K562 (cell line): ENCODE data around the gene PHF14. TPM values are rescaled to one million over a fixed set of nuclear protein-coding genes. Genes with fewer than 3 reads are reported as not detected.

Source experiments
- CUX1 ChIP-seq: fragments of 200-800 bp; sonication (Bioruptor generic); IDR thresholded peaks from 2 replicates; pipeline ENCODE4 v1.6.1; 2016; ENCODE audit warnings: missing genetic modification characterization, missing compliant biosample characterization
- E2F4 ChIP-seq: sonication (generic); formaldehyde crosslinking; IDR thresholded peaks from 2 replicates; pipeline ENCODE4 v1.8.0; 2022; ENCODE audit warnings: mild to moderate bottlenecking, low read depth, missing genetic modification reagents
- EZH2 ChIP-seq: IDR thresholded peaks from 2 replicates; pipeline ENCODE4 v1.6.1; 2012; ENCODE audit warnings: low read depth, mild to moderate bottlenecking, inconsistent platforms, low read length, borderline replicate concordance
- FOXK2 ChIP-seq, 2 experiments: fragments of 450-650 bp; IDR thresholded peaks in 1 of 2; conservative IDR thresholded peaks in 1 of 2; 2 replicates each; pipeline ENCODE4 v1.6.1; 2016; ENCODE audit warnings: low read depth in 2 of 2, mild to moderate bottlenecking in 1 of 2
- KDM1A ChIP-seq, 2 experiments: fragments of 450-650 bp; IDR thresholded peaks; 2 replicates each; pipeline ENCODE4 v1.6.1; 2016; ENCODE audit warnings: mild to moderate bottlenecking in 2 of 2
- MAFF ChIP-seq: IDR thresholded peaks from 2 replicates; pipeline ENCODE4 v1.6.1; 2012; ENCODE audit warnings: low read length, improper control_type of control experiment
- RBM15 ChIP-seq: fragments of 200-400 bp; formaldehyde crosslinking; IDR thresholded peaks from 2 replicates; pipeline ENCODE4 v1.6.1; 2018; ENCODE audit warnings: mild to moderate bottlenecking, low read length, moderate library complexity; ENCODE audit not compliant: insufficient read depth
- SLC30A9 ChIP-seq: fragments of 250-450 bp; sonication (Bioruptor Pico); IDR thresholded peaks from 2 replicates; pipeline ENCODE4 v1.8.0; 2022; ENCODE audit warnings: mild to moderate bottlenecking, moderate library complexity
- SREBF1 ChIP-seq: fragments of 150-350 bp; IDR thresholded peaks from 2 replicates; pipeline ENCODE4 v1.6.1; 2014; ENCODE audit warnings: antibody characterized with exemption, low read depth, low read length, borderline replicate concordance
- TAF9B ChIP-seq: fragments of 450-650 bp; IDR thresholded peaks from 2 replicates; pipeline ENCODE4 v1.6.1; 2018; ENCODE audit warnings: mild to moderate bottlenecking; ENCODE audit not compliant: partially characterized antibody
- UBTF ChIP-seq, 2 experiments: IDR thresholded peaks; 2 replicates each; pipeline ENCODE4 v1.6.1; 2012; ENCODE audit warnings: improper control_type of control experiment in 2 of 2, low read depth in 2 of 2, low read length in 2 of 2, borderline replicate concordance in 1 of 2
- ZBTB1 ChIP-seq: sonication (generic); formaldehyde crosslinking; IDR thresholded peaks from 2 replicates; pipeline ENCODE4 v1.8.1; 2023; ENCODE audit warnings: missing genetic modification reagents, low read depth, mild to moderate bottlenecking, borderline replicate concordance
- ZHX1 ChIP-seq: fragments of 150-350 bp; conservative IDR thresholded peaks from 2 replicates; pipeline ENCODE4 v1.6.1; 2014; ENCODE audit warnings: low read length
- ZNF174 ChIP-seq: fragments of 250-450 bp; sonication (Bioruptor Pico); IDR thresholded peaks from 2 replicates; pipeline ENCODE4 v1.4.0; 2020; ENCODE audit warnings: mild to moderate bottlenecking
- ZNF41 ChIP-seq: fragments of 250-450 bp; sonication (Bioruptor Pico); conservative IDR thresholded peaks from 2 replicates; pipeline ENCODE4 v1.4.0; 2020; ENCODE audit warnings: mild to moderate bottlenecking
- polyA plus RNA-seq, 8 experiments: library from polyadenylated mRNA; depleted of rRNA in 4 of 8; stranded (reverse) in 5 of 8; unstranded in 3 of 8; fragments of >200 nt; fragmentation: Nextera tagmentation in 2 of 8; fragmentation: Illumina TruSeq in 1 of 8; extraction: Ambion mirVana in 2 of 8; extraction: Trizol in 1 of 8; gene quantifications; 2 replicates each; pipeline versions ENCODE4 v1.2.1 to v1.2.3, GENCODE V29; 2011 to 2014; ENCODE audit warnings: inconsistent platforms in 1 of 8, missing spikeins in 1 of 8
- total RNA-seq, 7 experiments: library from RNA; depleted of rRNA in 6 of 7; stranded (reverse); fragments of >200 nt in 6 of 7; fragmentation: Illumina TruSeq in 2 of 7; extraction: Trizol in 2 of 7; gene quantifications; 2 replicates each; pipeline versions ENCODE4 v1.2.1 to v1.2.3, GENCODE V29; 2011 to 2021; ENCODE audit warnings: low replicate concordance in 1 of 7

Gene PHF14
- total and polyA plus RNA-seq, 9 of the 15 experiments (the other 6 are each of a cell fraction or from before 2014, with no cell fraction given) = 27.5 to 67.6 (median 41.4) TPM

- TF ChIP-seq MAFF (no peak; the same call in 1 of the 2 replicates), E2F4 (CRISPR knock-in tag) (no peak), ZNF41 (CRISPR knock-in tag) (0 out of 2 replicates have a peak, but pooled peaks have one; percentile 20), EZH2 (no peak), CUX1 (CRISPR knock-in tag) (no peak), FOXK2 (conservative IDR thresholded peaks at IDR 0.05 in 1 of 2, IDR thresholded peaks at IDR 0.05 in 1 of 2; ENCODE audit: low read depth in 2 of 2) (peak; percentile 50 to 58; a peak in 2 of 4 replicates), KDM1A (IDR thresholded peaks at IDR 0.05) (no peak), ZBTB1 (CRISPR knock-in tag) (no peak), RBM15 (no peak), UBTF (IDR thresholded peaks at IDR 0.05; ENCODE audit: borderline replicate concordance in 1 of 2, low read depth in 2 of 2, low read length in 2 of 2) (no peak), TAF9B (peak; percentile 26), SREBF1 (peak; percentile 72; the same call in 1 of the 2 replicates), ZNF174 (CRISPR knock-in tag) (no peak), SLC30A9 (CRISPR knock-in tag) (no peak), ZHX1 (no peak)
Observed at GRCh38 chr7:10973061-10973941, at the start of gene PHF14 (continued).
